NCI-H1048 (cell line): Measurements from ENCODE around the gene TMEM17.

Source experiments
- DNase-seq: peaks from one replicate; lab custom pipeline; 2025; lab: John Stamatoyannopoulos, UW

The TMEM17 gene

DNA sequence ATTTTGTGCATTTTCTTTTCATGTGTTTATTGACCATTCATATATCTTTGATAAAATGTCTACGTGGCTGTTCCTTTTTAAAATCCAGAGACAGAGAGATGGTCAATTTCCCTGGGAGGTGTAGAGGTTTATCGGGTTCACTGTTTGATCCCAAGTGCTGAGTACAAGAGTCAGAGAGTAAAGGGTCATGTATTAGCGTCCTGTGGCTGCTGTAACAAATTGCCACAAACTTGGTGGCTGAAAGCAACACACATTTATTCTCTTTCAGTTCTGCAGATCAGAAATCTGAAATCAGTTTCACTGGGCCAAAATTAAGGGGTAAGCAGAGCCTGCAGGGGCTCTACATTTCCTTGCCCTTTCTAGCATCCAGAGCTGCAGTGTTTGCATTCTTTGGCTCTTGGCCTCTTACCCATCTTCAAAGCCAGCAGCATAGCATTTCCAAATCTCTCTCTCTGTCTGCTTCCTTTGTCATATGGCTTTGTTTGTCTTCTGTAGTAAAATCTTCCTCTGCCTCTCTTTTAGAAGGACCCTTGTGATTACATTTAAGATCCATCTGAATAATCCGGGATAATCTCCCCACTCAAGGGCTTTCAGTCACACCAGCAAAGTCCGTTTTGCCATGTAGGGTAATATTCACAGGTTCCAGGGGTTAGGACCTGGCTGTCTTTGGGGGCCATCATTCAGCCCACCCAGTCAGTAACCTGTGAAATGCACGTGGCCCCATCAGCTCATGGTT is 49.9 kb downstream of the TMEM17 start:
- no peak for DNase-seq

DNA sequence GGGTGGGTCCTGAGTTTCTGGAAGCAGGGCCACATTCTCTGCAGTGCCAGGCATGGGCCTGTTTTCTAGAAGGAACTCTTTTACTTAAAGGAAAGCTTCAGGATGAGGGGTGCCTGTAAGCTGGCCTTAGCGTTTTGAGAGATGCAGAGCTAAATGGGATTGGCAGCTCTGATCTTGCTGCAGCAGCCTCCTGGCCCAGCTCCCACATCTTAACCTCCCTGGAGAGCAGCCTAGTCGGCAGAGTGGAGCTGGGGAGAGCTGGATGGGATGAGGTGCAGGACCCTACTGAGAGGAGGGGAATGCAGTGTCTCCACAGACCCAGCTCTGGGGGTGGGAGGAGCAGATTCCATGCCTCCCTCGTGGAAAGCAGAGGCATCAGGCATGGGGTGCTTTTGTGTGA is 52.0 kb downstream of the TMEM17 start:
- no peak for DNase-seq

DNA sequence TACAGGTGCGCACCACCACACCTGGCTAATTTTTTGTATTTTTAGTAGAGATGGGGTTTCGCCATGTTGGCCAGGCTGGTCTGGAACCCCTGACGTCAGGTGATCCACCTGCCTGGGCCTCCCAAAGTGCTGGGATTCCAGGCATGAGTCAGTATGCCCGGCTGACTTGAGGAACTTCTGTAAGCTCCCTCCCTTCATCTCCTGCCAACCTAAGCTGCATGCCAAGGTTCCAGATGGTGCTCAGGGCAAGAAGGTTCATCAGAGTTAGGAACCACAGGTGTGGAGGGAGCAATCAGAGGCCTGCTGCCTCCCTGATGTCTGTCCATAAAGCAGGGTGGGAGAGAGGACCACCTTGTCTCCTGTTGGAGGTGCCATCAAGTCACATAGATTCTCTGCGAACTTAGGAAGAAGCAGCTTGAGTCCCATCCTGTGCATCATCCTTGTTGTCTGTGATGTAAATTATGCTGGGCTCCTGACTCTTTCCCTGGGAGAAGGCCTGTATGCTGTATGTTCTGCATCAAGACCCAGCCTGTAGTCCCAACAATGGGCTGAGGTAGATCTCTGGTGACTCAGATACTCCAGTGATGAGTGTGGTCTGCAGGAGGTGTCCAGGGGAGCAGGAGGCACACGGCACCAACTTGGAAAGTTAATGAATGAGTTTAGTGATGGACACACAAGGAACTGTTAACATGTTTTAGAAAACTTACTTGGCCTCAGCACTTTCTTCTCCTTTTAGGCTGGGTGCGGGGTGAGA is 53.1 kb downstream of the TMEM17 start:
- DNase-seq, result no peak

DNA sequence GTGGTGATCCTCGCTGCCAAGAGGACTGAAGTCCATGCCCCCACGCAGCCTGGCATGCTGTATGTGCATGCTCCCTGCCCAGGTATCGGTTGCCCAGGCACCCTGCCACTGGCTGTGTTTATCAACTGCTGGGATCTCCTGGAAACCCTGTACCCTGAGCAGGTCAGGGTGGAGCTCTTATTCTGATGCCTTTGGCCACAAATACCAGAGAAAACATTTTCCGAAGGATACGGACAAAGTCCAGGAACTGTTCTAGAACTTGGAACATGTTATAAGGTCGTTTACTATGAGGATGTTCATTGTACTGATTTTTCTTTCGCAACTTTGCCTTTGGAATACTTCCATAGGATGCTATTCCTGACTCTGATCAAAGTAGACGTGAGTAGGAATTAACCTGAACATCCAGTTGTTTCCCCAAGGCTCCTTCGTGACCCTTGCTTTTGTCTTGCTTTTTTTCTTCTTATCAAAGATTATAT is 55.2 kb downstream of the TMEM17 start:
- DNase-seq, result no peak
